HEK293 (cell line): ENCODE results near the gene GALE.

Source experiments
- CTCF ChIA-PET: fragments of 350-600 bp; formaldehyde crosslinking; extraction: SDS; loops from one replicate; lab custom pipeline; 2021; ENCODE audit warnings: antibody characterized with exemption; lab: Yijun Ruan, JAX
- POLR2A ChIA-PET: fragments of 300-600 bp; formaldehyde crosslinking; extraction: SDS; loops from one replicate; lab custom pipeline; 2020; ENCODE audit warnings: antibody characterized with exemption, inconsistent platforms; lab: Yijun Ruan, JAX
- H3K27ac ChIP-seq: fragments of 200-500 bp; sonication (Bioruptor generic); 2 replicates; pipeline ENCODE4 v1.5.1; 2014; ENCODE audit warnings: low read depth, low read length, control low read depth, inconsistent platforms; ENCODE audit errors: extremely low read depth
- H3K36me3 ChIP-seq, 2 experiments: fragments of 200-500 bp in 1 of 2; sonication (Bioruptor generic) in 1 of 2; 1 replicate in 1 of 2; 2 replicates in 1 of 2; pipeline ENCODE4 v1.5.1; 2014 to 2017; ENCODE audit warnings: inconsistent platforms in 2 of 2, low read length in 2 of 2; ENCODE audit not compliant: control insufficient read depth in 2 of 2, insufficient read depth in 1 of 2
- H3K4me1 ChIP-seq: fragments of 200-500 bp; sonication (Bioruptor generic); 2 replicates; pipeline ENCODE4 v1.5.1; 2014; ENCODE audit warnings: mild to moderate bottlenecking, low read length, inconsistent platforms; ENCODE audit not compliant: control insufficient read depth, insufficient read depth
- H3K4me3 ChIP-seq: 2 replicates; pipeline ENCODE4 v1.5.1; 2011; ENCODE audit warnings: low read depth, mild to moderate bottlenecking, control low read depth, low read length, moderate library complexity
- H3K9me3 ChIP-seq: fragments of 200-500 bp; sonication (Bioruptor generic); 2 replicates; pipeline ENCODE4 v1.5.1; 2014; ENCODE audit warnings: low read depth, low read length, inconsistent platforms; ENCODE audit not compliant: control insufficient read depth, insufficient read depth
- ZNF555 ChIP-seq: fragments of 450-650 bp; formaldehyde crosslinking; conservative IDR thresholded peaks from 2 replicates; pipeline ENCODE4 v1.5.1; 2017; ENCODE audit warnings: missing biosample characterization, mild to moderate bottlenecking, missing genetic modification characterization, inconsistent platforms
- ZNF600 ChIP-seq: fragments of 450-650 bp; formaldehyde crosslinking; IDR thresholded peaks from 2 replicates; pipeline ENCODE4 v1.5.1; 2016; ENCODE audit warnings: missing biosample characterization, missing genetic modification characterization
- ZNF624 ChIP-seq: fragments of 450-650 bp; formaldehyde crosslinking; IDR thresholded peaks from 2 replicates; pipeline ENCODE4 v1.5.1; 2017; ENCODE audit warnings: missing biosample characterization, missing genetic modification characterization
- TF ChIP-seq, protein P1 (sequence below): fragments of 450-650 bp; formaldehyde crosslinking; IDR thresholded peaks from 2 replicates; pipeline ENCODE4 v1.5.1; 2016; ENCODE audit warnings: missing biosample characterization, missing genetic modification characterization
- TF ChIP-seq, protein P2 (sequence below): fragments of 450-650 bp; formaldehyde crosslinking; IDR thresholded peaks from 2 replicates; pipeline ENCODE4 v1.5.1; 2016; ENCODE audit warnings: missing biosample characterization, missing genetic modification characterization
- TF ChIP-seq, protein P3 (sequence below): fragments of 450-650 bp; formaldehyde crosslinking; IDR thresholded peaks from 2 replicates; pipeline ENCODE4 v1.5.1; 2016; ENCODE audit warnings: missing biosample characterization, missing genetic modification characterization, borderline replicate concordance
- TF ChIP-seq, protein P4 (sequence below): fragments of 450-650 bp; formaldehyde crosslinking; IDR thresholded peaks from 2 replicates; pipeline ENCODE4 v1.5.1; 2016; ENCODE audit warnings: missing biosample characterization, missing genetic modification characterization
- TF ChIP-seq, protein P5 (sequence below): fragments of 450-650 bp; formaldehyde crosslinking; conservative IDR thresholded peaks from 2 replicates; pipeline ENCODE4 v1.5.1; 2016; ENCODE audit warnings: low read depth, missing biosample characterization, missing genetic modification characterization

The GALE gene

DNA sequence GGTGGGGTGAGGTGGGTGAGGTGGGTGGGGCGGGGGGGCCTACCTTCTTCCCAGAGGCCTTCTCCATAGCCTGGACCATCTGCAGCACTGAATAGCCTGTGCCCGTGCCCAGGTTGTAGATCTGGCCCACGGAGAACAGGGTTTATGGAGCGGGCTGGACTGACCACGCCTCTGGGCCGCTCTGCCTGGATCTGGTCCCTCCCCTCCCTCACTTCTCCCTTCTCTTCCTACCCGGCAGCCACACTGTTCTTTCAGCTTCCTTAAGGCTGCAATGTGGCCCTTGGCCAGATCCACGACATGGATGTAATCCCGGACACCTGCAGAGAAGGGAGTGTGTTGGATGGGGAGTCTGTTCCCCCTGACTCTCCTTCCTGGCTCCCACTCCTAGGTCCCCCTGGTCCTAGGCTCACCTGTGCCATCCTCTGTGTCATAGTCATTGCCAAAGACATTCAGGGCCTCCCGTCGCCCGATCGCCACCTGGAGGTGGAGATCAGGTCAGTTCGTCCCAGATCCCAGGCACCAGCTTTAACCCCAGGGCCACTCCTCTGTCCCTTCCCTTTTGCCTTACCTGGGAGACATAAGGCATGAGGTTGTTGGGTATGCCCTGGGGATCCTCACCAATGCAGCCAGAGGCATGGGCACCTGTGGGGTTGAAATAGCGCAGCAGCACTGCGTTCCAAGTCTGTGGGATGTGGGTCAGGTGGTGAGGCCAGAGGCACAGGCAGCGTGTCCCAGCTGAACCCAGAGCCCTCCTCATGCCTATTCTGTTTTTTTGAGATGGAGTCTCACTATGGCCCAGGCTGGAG lies 3.9 kb downstream of the GALE start:
- ChIA-PET POLR2A (interaction anchor here (0.7 to 1.0 kb wide), 2 partner anchors 19 to 25 kb away, joined by 3 to 4 read pairs; partner anchors contain the start of gene PITHD1), CTCF (interaction anchor here (3.1 kb wide), 1 partner anchor 25 kb away, joined by 15 read pairs; no protein-coding TSS in a partner anchor)
- H3K4me3 ChIP-seq, result no peak overlapping the region
- no peak overlapping the region for H3K27ac ChIP-seq
- TF ChIP-seq ZNF555, result no peak
- TF ChIP-seq ZNF624 (tag by site-specific recombination), result no peak
- TF ChIP-seq, protein P1, sequence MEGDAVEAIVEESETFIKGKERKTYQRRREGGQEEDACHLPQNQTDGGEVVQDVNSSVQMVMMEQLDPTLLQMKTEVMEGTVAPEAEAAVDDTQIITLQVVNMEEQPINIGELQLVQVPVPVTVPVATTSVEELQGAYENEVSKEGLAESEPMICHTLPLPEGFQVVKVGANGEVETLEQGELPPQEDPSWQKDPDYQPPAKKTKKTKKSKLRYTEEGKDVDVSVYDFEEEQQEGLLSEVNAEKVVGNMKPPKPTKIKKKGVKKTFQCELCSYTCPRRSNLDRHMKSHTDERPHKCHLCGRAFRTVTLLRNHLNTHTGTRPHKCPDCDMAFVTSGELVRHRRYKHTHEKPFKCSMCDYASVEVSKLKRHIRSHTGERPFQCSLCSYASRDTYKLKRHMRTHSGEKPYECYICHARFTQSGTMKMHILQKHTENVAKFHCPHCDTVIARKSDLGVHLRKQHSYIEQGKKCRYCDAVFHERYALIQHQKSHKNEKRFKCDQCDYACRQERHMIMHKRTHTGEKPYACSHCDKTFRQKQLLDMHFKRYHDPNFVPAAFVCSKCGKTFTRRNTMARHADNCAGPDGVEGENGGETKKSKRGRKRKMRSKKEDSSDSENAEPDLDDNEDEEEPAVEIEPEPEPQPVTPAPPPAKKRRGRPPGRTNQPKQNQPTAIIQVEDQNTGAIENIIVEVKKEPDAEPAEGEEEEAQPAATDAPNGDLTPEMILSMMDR (tag by site-specific recombination), result peak; percentile 26; the same call in 1 of the 2 replicates
- TF ChIP-seq, protein P2, sequence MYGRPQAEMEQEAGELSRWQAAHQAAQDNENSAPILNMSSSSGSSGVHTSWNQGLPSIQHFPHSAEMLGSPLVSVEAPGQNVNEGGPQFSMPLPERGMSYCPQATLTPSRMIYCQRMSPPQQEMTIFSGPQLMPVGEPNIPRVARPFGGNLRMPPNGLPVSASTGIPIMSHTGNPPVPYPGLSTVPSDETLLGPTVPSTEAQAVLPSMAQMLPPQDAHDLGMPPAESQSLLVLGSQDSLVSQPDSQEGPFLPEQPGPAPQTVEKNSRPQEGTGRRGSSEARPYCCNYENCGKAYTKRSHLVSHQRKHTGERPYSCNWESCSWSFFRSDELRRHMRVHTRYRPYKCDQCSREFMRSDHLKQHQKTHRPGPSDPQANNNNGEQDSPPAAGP (tag by site-specific recombination), result no peak
- TF ChIP-seq, protein P3, sequence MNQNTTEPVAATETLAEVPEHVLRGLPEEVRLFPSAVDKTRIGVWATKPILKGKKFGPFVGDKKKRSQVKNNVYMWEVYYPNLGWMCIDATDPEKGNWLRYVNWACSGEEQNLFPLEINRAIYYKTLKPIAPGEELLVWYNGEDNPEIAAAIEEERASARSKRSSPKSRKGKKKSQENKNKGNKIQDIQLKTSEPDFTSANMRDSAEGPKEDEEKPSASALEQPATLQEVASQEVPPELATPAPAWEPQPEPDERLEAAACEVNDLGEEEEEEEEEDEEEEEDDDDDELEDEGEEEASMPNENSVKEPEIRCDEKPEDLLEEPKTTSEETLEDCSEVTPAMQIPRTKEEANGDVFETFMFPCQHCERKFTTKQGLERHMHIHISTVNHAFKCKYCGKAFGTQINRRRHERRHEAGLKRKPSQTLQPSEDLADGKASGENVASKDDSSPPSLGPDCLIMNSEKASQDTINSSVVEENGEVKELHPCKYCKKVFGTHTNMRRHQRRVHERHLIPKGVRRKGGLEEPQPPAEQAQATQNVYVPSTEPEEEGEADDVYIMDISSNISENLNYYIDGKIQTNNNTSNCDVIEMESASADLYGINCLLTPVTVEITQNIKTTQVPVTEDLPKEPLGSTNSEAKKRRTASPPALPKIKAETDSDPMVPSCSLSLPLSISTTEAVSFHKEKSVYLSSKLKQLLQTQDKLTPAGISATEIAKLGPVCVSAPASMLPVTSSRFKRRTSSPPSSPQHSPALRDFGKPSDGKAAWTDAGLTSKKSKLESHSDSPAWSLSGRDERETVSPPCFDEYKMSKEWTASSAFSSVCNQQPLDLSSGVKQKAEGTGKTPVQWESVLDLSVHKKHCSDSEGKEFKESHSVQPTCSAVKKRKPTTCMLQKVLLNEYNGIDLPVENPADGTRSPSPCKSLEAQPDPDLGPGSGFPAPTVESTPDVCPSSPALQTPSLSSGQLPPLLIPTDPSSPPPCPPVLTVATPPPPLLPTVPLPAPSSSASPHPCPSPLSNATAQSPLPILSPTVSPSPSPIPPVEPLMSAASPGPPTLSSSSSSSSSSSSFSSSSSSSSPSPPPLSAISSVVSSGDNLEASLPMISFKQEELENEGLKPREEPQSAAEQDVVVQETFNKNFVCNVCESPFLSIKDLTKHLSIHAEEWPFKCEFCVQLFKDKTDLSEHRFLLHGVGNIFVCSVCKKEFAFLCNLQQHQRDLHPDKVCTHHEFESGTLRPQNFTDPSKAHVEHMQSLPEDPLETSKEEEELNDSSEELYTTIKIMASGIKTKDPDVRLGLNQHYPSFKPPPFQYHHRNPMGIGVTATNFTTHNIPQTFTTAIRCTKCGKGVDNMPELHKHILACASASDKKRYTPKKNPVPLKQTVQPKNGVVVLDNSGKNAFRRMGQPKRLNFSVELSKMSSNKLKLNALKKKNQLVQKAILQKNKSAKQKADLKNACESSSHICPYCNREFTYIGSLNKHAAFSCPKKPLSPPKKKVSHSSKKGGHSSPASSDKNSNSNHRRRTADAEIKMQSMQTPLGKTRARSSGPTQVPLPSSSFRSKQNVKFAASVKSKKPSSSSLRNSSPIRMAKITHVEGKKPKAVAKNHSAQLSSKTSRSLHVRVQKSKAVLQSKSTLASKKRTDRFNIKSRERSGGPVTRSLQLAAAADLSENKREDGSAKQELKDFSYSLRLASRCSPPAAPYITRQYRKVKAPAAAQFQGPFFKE (tag by site-specific recombination), result no peak
- TF ChIP-seq, protein P4, sequence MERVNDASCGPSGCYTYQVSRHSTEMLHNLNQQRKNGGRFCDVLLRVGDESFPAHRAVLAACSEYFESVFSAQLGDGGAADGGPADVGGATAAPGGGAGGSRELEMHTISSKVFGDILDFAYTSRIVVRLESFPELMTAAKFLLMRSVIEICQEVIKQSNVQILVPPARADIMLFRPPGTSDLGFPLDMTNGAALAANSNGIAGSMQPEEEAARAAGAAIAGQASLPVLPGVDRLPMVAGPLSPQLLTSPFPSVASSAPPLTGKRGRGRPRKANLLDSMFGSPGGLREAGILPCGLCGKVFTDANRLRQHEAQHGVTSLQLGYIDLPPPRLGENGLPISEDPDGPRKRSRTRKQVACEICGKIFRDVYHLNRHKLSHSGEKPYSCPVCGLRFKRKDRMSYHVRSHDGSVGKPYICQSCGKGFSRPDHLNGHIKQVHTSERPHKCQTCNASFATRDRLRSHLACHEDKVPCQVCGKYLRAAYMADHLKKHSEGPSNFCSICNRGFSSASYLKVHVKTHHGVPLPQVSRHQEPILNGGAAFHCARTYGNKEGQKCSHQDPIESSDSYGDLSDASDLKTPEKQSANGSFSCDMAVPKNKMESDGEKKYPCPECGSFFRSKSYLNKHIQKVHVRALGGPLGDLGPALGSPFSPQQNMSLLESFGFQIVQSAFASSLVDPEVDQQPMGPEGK (tag by site-specific recombination), result 0 out of 2 replicates have a peak, but pooled peaks have one; percentile 11
- 0 out of 2 replicates have a peak, but pooled peaks have one; percentile 43 for TF ChIP-seq ZNF600 (tag by site-specific recombination)
- TF ChIP-seq, protein P5, sequence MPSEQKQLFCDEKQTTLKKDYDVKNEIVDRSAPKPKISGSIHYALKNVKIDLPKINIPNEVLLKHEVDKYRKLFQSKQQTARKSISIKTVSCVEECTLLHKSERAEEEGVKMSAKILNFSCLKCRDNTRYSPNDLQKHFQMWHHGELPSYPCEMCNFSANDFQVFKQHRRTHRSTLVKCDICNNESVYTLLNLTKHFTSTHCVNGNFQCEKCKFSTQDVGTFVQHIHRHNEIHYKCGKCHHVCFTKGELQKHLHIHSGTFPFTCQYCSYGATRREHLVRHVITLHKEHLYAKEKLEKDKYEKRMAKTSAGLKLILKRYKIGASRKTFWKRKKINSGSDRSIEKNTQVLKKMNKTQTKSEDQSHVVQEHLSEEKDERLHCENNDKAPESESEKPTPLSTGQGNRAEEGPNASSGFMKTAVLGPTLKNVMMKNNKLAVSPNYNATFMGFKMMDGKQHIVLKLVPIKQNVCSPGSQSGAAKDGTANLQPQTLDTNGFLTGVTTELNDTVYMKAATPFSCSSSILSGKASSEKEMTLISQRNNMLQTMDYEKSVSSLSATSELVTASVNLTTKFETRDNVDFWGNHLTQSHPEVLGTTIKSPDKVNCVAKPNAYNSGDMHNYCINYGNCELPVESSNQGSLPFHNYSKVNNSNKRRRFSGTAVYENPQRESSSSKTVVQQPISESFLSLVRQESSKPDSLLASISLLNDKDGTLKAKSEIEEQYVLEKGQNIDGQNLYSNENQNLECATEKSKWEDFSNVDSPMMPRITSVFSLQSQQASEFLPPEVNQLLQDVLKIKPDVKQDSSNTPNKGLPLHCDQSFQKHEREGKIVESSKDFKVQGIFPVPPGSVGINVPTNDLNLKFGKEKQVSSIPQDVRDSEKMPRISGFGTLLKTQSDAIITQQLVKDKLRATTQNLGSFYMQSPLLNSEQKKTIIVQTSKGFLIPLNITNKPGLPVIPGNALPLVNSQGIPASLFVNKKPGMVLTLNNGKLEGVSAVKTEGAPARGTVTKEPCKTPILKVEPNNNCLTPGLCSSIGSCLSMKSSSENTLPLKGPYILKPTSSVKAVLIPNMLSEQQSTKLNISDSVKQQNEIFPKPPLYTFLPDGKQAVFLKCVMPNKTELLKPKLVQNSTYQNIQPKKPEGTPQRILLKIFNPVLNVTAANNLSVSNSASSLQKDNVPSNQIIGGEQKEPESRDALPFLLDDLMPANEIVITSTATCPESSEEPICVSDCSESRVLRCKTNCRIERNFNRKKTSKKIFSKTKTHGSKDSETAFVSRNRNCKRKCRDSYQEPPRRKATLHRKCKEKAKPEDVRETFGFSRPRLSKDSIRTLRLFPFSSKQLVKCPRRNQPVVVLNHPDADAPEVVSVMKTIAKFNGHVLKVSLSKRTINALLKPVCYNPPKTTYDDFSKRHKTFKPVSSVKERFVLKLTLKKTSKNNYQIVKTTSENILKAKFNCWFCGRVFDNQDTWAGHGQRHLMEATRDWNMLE (tag by site-specific recombination), result no peak
- H3K9me3 ChIP-seq, result no peaks in the 10 kb centered on the region
- peaks cover 0 to 69% of the 10 kb centered on the region in 2 experiments; a peak in 2 of 3 replicates for H3K36me3 ChIP-seq
- H3K4me1 ChIP-seq, result peaks cover 7% of the 10 kb centered on the region; the same call in 1 of the 2 replicates
